Stimulated activated naive CD4-positive, alpha-beta T cell (primary cell): ENCODE data around the gene CCR3.

Experiments used
- DNase-seq, 6 experiments: peaks; one replicate each; lab custom pipeline; 2025; lab: John Stamatoyannopoulos, UW

Gene CCR3

GRCh38 chr3:46272028-46272451 is 29.8 kb downstream of the CCR3 start:
- no peak for DNase-seq

GRCh38 chr3:46276497-46277099 is 34.3 kb downstream of the CCR3 start:
- peak; percentile 29 to 60 (median 40) for DNase-seq

GRCh38 chr3:46277476-46277875 is 35.2 kb downstream of the CCR3 start:
- DNase-seq, result no peak

GRCh38 chr3:46278816-46279672 is 36.8 kb downstream of the CCR3 start:
- DNase-seq, result no peak

- peak in 1 of 6 experiments; percentile 16 for DNase-seq
These were observed 38.0 kb downstream of the CCR3 start for GRCh38 chr3:46280105-46280797.

GRCh38 chr3:46281551-46281950 is 39.3 kb downstream of the CCR3 start:
- no peak for DNase-seq

GRCh38 chr3:46282041-46282440 is 39.8 kb downstream of the CCR3 start:
- no peak for DNase-seq

GRCh38 chr3:46282696-46283095 is 40.4 kb downstream of the CCR3 start:
- DNase-seq, result no peak

GRCh38 chr3:46283881-46284450 is 41.7 kb downstream of the CCR3 start:
- no peak for DNase-seq

- no peak for DNase-seq
These were observed 42.9 kb downstream of the CCR3 start for GRCh38 chr3:46284981-46285683.

GRCh38 chr3:46285931-46286619 is 43.8 kb downstream of the CCR3 start:
- DNase-seq, result no peak

GRCh38 chr3:46286947-46287565 is 44.8 kb downstream of the CCR3 start:
- no peak for DNase-seq

GRCh38 chr3:46289551-46289950 is 47.3 kb downstream of the CCR3 start:
- no peak for DNase-seq

GRCh38 chr3:46289966-46290365 is 47.7 kb downstream of the CCR3 start:
- no peak for DNase-seq

- DNase-seq, result no peak
These were observed 48.8 kb downstream of the CCR3 start for GRCh38 chr3:46291046-46291445.

GRCh38 chr3:46293035-46293724 is 50.9 kb downstream of the CCR3 start:
- no peak for DNase-seq

- DNase-seq, result no peak
These were observed 52.0 kb downstream of the CCR3 start for GRCh38 chr3:46293991-46294833.

GRCh38 chr3:46296826-46297225 is 54.6 kb downstream of the CCR3 start:
- no peak for DNase-seq
